HG03460 (cell line): ENCODE measurements around the gene SMTN.
"Not testable (repeated sequence)": the region's sequence is repeated elsewhere in the genome, so short reads cannot be mapped to it uniquely, and the experiment has no call there.

ENCODE experiments used
- ATAC-seq: cut with Tn5 transposase; IDR thresholded peaks from one replicate; pipeline ENCODE4 v1.9.1; 2021; ENCODE audit not compliant: unreplicated experiment

The SMTN gene

GRCh38 chr22:31069691-31070314 lies 11.3 kb upstream of the SMTN start:
- not testable (repeated sequence) for ATAC-seq

DNA sequence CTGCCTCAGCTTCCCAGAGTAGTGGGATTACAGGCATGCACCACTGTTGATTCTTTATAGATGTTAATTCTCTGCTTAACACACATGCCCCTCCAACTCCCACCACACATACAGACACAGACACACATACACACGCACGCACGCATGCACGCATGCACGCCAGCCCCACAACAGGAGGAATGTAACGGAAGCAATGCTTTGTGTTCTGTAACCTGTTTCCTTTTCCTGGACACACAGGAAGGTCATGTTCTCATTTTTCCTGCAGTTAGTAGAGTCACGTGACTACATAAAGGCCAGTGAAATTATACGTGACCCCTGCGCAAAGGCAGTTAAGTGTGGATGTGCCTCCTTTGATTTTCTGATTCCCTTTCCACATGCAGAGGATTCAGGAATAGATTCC lies 8.0 kb upstream of the SMTN start:
- ATAC-seq: not testable (repeated sequence)

DNA sequence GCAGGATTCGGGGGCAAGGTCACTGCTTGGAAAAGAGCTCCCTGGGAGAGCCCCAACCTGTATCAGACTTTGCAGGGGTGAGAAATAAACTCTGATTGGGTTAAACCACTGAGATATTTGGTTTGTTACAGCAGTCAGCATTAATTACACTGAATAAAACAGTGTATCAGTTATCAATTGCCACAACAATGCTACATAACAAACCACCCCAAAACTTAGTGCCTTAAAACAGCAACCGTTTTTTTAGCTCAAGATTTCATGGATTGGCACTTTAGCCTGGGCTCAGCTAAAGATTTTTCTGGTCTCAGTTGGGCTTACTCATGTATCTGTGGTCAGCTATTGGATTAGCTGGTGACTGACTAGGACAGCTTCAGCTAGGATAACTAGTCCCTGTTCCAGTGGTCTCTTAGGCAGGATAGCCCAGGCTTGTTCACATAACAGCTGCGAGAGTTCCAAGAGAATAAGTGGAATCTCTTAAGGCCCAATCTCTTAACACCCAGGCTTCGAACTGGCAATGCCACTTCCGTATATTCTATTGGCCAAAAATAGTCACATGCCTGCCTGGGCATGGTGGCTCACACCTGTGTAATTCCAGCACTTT lies 7.5 kb upstream of the SMTN start:
- not testable (repeated sequence) for ATAC-seq

DNA sequence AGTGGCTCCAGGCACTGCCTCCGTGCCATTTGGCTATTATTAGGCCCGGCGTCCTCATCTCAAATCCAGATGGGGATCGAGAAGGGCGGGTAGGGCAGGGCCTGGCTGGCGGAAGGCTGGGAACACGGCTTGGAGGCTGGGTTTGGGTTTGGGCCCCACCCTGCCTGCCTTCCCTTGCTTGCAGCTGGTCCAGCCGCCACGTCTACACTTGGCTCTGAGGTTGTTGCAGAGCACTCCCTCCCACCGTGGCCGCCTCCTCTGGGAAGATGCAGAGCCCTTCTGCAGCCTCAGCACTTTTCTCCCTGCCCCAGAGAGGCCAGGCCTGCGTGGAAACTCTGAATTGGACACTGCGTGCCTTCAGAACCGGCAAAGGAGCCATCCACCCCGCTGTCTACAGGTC lies 5.2 kb upstream of the SMTN start:
- no peak for ATAC-seq

- ATAC-seq: no peak
Measured at GRCh38 chr22:31077681-31078080, 3.4 kb upstream of the SMTN start.

GRCh38 chr22:31078389-31078788 lies 2.7 kb upstream of the SMTN start:
- ATAC-seq: not testable (repeated sequence)

DNA sequence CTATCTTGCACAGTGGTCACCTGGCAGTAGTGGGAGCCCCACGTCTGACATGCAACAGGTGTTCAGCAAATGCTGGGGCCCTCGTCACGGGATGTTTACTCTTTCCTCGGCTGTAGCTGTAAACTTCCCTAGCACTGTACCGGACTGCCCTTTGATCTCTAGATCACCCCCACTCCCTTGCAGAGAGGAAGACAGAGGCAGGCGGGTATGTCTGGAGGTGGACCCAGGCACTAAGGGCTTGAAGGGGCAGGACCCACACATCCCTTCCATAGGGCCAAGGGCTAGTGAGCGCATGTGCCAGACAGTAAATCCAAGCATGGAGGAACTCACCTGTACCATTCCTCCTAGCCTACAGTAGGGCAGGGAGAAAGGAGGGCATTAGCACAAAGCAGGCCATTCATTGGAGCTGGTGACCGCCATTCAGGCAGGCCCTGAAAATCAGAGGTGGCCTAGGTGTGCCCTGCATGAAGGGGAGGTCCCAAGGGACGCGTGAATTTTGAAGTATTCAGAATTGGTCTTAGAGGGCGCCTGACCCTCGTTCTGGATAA lies 1.9 kb upstream of the SMTN start:
- no peak for ATAC-seq

- no peak for ATAC-seq
Measured at GRCh38 chr22:31080164-31080847, 812 bp upstream of the SMTN start.

GRCh38 chr22:31081963-31082605 lies 966 bp downstream of the SMTN start:
- ATAC-seq: no peak

DNA sequence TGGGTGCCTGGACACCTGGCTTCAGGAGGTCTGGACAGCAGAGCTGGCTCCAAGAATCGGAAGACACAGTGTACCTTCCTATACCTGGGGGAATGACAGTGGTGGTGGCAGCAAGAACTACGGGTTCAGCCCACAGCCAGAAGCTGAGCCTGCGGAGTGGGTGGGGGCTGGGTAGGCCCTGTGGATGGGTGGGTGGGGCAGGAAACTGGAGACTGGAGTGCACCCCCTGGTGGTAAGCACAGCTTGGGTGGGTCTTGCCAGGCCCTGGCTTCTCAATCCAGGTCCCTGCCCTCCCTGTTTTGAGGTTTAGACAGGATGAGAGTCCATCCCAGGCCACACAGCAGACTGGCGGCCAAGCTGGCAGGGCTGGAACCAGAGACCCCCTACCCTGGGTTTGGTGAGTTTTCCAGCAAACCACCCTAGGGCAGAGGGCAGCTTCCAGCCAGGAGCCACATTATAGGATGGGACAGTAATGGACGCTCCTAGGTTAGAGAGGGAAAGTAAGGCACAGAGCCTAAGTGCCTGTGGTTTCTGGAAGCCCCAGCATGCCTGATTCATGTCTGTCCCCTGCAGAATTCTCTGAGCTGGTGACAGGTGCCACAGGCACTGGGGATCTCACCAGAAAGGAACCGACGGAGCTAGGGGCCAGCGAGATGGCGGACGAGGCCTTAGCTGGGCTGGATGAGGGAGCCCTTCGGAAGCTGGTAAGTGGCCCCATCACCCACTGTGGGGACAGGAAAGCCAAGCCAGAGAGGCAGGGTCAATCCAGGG lies 1.7 kb downstream of the SMTN start:
- no peak for ATAC-seq

- ATAC-seq: no peak
Measured at GRCh38 chr22:31083377-31083768, 2.3 kb downstream of the SMTN start.

DNA sequence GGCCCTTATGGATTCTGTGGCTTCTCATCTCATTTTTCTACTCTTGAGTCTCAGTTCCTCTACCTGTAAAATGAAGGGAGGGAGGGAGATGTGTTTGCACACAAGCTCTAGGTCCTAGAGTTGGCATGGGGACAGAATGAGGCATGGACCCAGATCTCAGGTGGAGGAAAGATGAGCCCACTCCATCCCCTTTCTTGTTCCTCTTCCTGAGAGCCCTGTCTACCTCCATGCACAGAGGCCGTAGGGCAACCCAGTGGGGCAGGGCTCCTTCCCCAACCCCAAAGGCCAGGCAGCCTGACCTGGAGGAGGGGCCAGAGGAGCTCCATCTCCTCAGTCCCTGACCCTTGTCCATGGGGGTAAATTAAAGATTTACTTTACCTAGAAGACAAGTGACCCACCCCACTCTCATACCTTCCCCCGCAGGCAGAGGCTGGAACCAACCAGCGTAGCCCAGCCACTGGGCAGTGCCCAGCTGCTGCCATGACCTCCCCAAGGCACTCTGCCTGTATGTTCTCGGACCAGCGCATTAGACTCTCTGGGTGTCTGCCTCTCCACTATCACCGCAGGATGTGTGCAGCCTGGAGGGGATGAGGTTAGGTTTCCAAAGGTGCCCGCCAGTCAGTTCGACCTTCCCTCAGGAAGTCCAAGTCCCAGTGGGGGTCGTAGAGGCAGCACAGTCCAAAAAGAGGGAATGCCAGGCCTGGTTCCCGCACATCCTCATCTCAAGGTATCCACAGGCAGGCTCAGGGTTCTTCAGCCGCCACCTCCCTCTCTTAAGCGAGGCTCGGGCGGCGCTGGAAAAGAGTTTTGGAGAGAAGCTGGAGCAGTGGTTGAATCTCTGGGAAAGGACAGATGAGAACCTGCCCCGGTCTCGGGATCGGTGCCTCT lies 3.0 kb downstream of the SMTN start:
- ATAC-seq: no peak

- ATAC-seq: peak; percentile 46
Measured at GRCh38 chr22:31084811-31085492, 3.8 kb downstream of the SMTN start.

GRCh38 chr22:31085493-31085824 lies 4.3 kb downstream of the SMTN start:
- ATAC-seq: no peak

DNA sequence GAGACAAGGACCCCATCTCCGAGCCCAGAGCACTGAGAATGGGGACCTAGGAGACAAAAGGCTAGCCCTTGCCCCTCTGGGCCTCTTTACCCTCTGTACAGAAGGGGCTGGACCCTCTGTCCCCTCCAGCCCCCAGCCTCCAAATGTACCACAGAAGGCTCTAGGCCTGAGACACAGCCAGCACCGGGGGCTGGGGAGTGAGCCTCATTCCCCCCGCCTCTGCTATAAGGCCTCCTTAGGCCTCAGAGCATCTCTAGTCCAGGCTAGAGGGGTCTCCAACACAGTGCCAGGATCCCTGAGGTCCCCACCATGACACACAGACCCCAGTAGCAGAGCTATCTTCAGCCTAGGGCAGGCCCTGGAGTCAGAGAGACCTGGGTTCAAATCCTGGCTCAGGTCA lies 4.8 kb downstream of the SMTN start:
- no peak for ATAC-seq

- no peak for ATAC-seq
Measured at GRCh38 chr22:31086703-31087330, 5.7 kb downstream of the SMTN start.

GRCh38 chr22:31087744-31088215 lies 6.7 kb downstream of the SMTN start:
- no peak for ATAC-seq

DNA sequence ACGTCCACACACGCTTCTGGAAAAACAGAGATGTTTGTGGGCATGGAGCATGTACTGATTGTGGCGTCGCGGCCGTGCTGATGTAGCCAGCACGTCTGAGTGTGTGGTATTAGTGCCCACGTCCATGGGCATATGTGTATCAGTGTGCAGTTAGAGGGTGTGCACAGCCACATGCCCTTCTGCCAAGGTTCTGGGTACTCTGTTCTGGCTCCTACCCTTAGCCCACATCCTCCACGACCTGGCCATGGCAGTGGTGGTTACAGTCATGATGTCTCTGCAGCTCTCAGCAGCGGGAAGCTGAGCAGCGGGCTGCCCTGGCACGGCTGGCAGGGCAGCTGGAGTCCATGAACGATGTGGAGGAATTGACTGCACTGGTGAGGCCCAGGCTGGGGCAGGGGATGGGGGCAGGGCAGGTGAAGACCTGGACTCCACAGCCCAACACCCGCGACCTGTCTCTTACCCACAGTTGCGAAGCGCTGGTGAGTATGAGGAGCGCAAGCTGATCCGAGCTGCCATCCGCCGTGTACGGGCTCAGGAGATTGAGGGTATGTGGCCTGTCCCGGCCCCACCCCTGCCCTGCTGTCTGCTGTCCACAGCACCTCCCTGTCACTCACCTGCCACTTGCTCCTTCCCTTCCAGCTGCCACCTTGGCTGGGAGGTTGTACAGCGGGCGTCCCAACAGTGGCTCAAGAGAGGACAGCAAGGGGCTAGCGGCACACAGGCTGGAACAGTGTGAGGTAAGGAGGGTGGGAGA lies 7.3 kb downstream of the SMTN start:
- no peak for ATAC-seq
